Panc1 (cell line): ENCODE data around the gene THAP9.

ENCODE experiments used
- SIN3A ChIP-seq: IDR thresholded peaks from 2 replicates; pipeline ENCODE4 v1.6.1; 2012; ENCODE audit warnings: low read depth, mild to moderate bottlenecking, low read length, moderate library complexity, borderline replicate concordance; ENCODE audit not compliant: insufficient read depth
- TF ChIP-seq, protein P1 (sequence below): fragments of 450-650 bp; IDR thresholded peaks from 2 replicates; pipeline ENCODE4 v1.5.1; 2017; ENCODE audit warnings: mild to moderate bottlenecking

DNA sequence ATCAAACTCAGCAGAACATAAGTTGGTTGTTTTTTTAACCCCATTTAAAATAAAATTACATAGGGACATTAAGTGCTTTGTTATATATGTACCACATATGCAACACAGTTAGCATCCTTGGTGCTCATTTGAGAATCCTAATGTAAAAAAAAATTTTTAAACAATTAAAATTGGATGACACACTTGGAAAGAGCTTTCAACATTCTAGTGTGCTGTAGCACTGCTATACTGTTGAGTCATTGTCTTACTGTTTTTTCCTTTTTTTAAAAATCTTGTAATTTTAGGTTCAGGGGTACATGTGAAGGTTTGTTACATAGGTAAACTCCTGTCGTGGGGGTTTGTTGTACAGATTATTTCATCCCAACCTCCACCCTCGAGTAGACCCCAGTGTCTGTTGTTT is 12.8 kb downstream of the THAP9 start:
- TF ChIP-seq, protein P1, sequence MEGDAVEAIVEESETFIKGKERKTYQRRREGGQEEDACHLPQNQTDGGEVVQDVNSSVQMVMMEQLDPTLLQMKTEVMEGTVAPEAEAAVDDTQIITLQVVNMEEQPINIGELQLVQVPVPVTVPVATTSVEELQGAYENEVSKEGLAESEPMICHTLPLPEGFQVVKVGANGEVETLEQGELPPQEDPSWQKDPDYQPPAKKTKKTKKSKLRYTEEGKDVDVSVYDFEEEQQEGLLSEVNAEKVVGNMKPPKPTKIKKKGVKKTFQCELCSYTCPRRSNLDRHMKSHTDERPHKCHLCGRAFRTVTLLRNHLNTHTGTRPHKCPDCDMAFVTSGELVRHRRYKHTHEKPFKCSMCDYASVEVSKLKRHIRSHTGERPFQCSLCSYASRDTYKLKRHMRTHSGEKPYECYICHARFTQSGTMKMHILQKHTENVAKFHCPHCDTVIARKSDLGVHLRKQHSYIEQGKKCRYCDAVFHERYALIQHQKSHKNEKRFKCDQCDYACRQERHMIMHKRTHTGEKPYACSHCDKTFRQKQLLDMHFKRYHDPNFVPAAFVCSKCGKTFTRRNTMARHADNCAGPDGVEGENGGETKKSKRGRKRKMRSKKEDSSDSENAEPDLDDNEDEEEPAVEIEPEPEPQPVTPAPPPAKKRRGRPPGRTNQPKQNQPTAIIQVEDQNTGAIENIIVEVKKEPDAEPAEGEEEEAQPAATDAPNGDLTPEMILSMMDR: no peak
- TF ChIP-seq SIN3A: no peak
